ENCODE results near the gene ZC3H18. TPM values are rescaled to one million over a fixed set of nuclear protein-coding genes. Genes with fewer than 3 reads are reported as not detected.

Gene ZC3H18
- total and polyA plus RNA-seq, 10 of the 15 experiments (the other 5 are each of a cell fraction or from before 2014, with no cell fraction given), result 1.0 to 58.3 (median 22.4) TPM

- Histone ChIP-seq H3K27ac (ENCODE audit: control insufficient read depth, insufficient read depth) (no peak overlapping the region), H3K4me1 (ENCODE audit: control insufficient read depth, insufficient read depth, low read length) (peaks cover 8% of the 10 kb centered on the region), H3K79me2 (ENCODE audit: control insufficient read depth, insufficient read depth, low read length) (no peaks in the 10 kb centered on the region), H4K20me1 (ENCODE audit: control insufficient read depth, insufficient read depth) (no peaks in the 10 kb centered on the region), H3K9me3 (replicated peaks; ENCODE audit: control insufficient read depth, insufficient read depth, low read length) (peaks cover 3% of the 10 kb centered on the region; the same call in 2 of the 3 replicates), H3K27me3 (replicated peaks in 1 of 2; ENCODE audit: control insufficient read depth in 2 of 2, insufficient read depth in 2 of 2, low read length in 1 of 2) (no peaks in the 10 kb centered on the region), H2AFZ (ENCODE audit: control insufficient read depth, low read depth, low read length) (no peak overlapping the region), H3K4me3 (no peak overlapping the region), H3K36me3 (ENCODE audit: control insufficient read depth in 2 of 2, insufficient read depth in 2 of 2, low read length in 1 of 2) (no peaks in the 10 kb centered on the region), H3K9ac (ENCODE audit: control insufficient read depth, insufficient read depth, low read length) (no peak overlapping the region), H3K4me2 (ENCODE audit: control insufficient read depth, insufficient read depth) (no peak overlapping the region)
- in situ Hi-C loops (cut with MboI) (no loop called here), intact Hi-C loops (cut with micrococcal nuclease; ENCODE audit: unreplicated experiment) (no loop called here)
- WGBS (ENCODE audit: insufficient coverage, insufficient replicate concordance, low lambda C conversion rate, missing lambda C conversion rate), result 35% methylated on average over 14 of the region's 15 CpGs
- ATAC-seq (no peak), FAIRE-seq (no peak), DNase-seq (ENCODE audit: low read depth, low spot score) (no peak)
- ChIA-PET POLR2A (no interaction called here), RAD21 (ENCODE audit: unreplicated experiment) (no interaction called here), SMC1A (ENCODE audit: uncharacterized antibody, unreplicated experiment) (no interaction called here), CTCF (no interaction called here)
- TF ChIP-seq BCL3 (IDR thresholded peaks at IDR 0.05; ENCODE audit: borderline replicate concordance, insufficient read depth, low read depth, low read length, poor library complexity, severe bottlenecking) (no peak), SIN3A (IDR thresholded peaks at IDR 0.05; ENCODE audit: low read depth, low read length) (no peak), IRF4 (IDR thresholded peaks at IDR 0.05; ENCODE audit: low read depth, low read length) (no peak), NFIC (IDR thresholded peaks at IDR 0.05; ENCODE audit: low read depth, low read length) (no peak), ZNF217 (IDR thresholded peaks at IDR 0.05) (no peak), HDAC2 (IDR thresholded peaks at IDR 0.05) (no peak), SMC3 (IDR thresholded peaks at IDR 0.05; ENCODE audit: borderline replicate concordance, low read length) (no peak), WRNIP1 (IDR thresholded peaks at IDR 0.05; ENCODE audit: borderline replicate concordance, low read depth, low read length) (no peak), RELA (IDR thresholded peaks at IDR 0.05; ENCODE audit: borderline replicate concordance, partially characterized antibody) (no peak), DPF2 (IDR thresholded peaks at IDR 0.05) (no peak), MLLT1 (IDR thresholded peaks at IDR 0.05) (no peak), GABPA (IDR thresholded peaks at IDR 0.05; ENCODE audit: low read depth) (no peak), SUZ12 (IDR thresholded peaks at IDR 0.05; ENCODE audit: unreplicated experiment) (no peak), EED (IDR thresholded peaks at IDR 0.05; ENCODE audit: low read depth) (no peak), ZNF207 (IDR thresholded peaks at IDR 0.05; ENCODE audit: borderline replicate concordance) (no peak), CREM (IDR thresholded peaks at IDR 0.05; ENCODE audit: low read depth) (no peak), NR2F1 (conservative IDR thresholded peaks at IDR 0.05) (no peak), MTA2 (IDR thresholded peaks at IDR 0.05; ENCODE audit: low read depth) (no peak), ZNF24 (IDR thresholded peaks at IDR 0.05) (no peak), KLF5 (IDR thresholded peaks at IDR 0.05; ENCODE audit: partially characterized antibody) (no peak)
- no TSS peak for BruUV-seq (replicated peaks)
Measured at GRCh38 chr16:88548131-88548874, 21.9 kb upstream of the ZC3H18 start.

Data from GM12878 (cell line).